K562 (cell line): ENCODE data around the gene ENDOD1. TPM values are rescaled to one million over a fixed set of nuclear protein-coding genes. Genes with fewer than 3 reads are reported as not detected.
A peak's percentile ranks its signal among the peaks of the same experiment; 100 is the strongest.

Source experiments
- ATAC-seq: fragments of 200-7000 bp; cut with Tn5 transposase; 3 replicates; pipeline ENCODE4 v1.9.1; 2020; ENCODE audit warnings: moderate library complexity
- BruUV-seq: library from RNA; stranded (reverse); fragments of 400-500 nt; replicated peaks from 2 replicates; lab custom pipeline; 2021; lab: Mats Ljungman, UMichigan
- CTCF ChIA-PET: fragments of 300-600 bp; formaldehyde crosslinking; extraction: SDS; loops from one replicate; lab custom pipeline; 2021; ENCODE audit warnings: low intra/inter-chr PET ratio; lab: Yijun Ruan, JAX
- POLR2A ChIA-PET: fragments of 300-600, 350-650 bp; sonication (Branson Sonifier 250); formaldehyde crosslinking; extraction: SDS; loops from one replicate; lab custom pipeline; 2021; ENCODE audit warnings: antibody characterized with exemption, inconsistent platforms; lab: Yijun Ruan, JAX
- DNase-seq, 4 experiments: peaks; one replicate each; pipeline versions ENCODE4 v3.0.0 to v3.0.0-alpha.2; 2011 to 2018; ENCODE audit warnings: low spot score in 3 of 4, mixed read lengths in 3 of 4; ENCODE audit errors: extremely low read depth in 1 of 4
- FAIRE-seq: peaks from 2 replicates; lab custom pipeline; 2011; peaks lifted over from hg19 to GRCh38; lab: Jason Lieb, UNC
- H2AFZ ChIP-seq: 2 replicates; pipeline ENCODE4 v1.6.0; 2011; ENCODE audit warnings: low read depth, low read length, control low read depth, inconsistent platforms
- H3K27ac ChIP-seq: fragments of 200-600 bp; 3 replicates; pipeline ENCODE4 v1.8.0; 2011; ENCODE audit warnings: low read depth, mild to moderate bottlenecking, control low read depth, inconsistent platforms, low read length, moderate library complexity, mixed read lengths; ENCODE audit errors: extremely low read depth
- H3K27me3 ChIP-seq, 2 experiments: fragments of 300-600 bp in 1 of 2; 2 replicates in 1 of 2; 3 replicates in 1 of 2; pipeline versions ENCODE4 v1.6.0 to v1.8.0; 2011; ENCODE audit warnings: inconsistent platforms in 2 of 2, low read length in 2 of 2, mild to moderate bottlenecking in 1 of 2, mixed read lengths in 1 of 2, moderate library complexity in 1 of 2; ENCODE audit not compliant: control insufficient read depth in 2 of 2, insufficient read depth in 2 of 2
- H3K36me3 ChIP-seq: fragments of 300-600 bp; 3 replicates; pipeline ENCODE4 v1.8.0; 2011; ENCODE audit warnings: mild to moderate bottlenecking, low read length, inconsistent platforms; ENCODE audit not compliant: control insufficient read depth, insufficient read depth
- H3K4me1 ChIP-seq, 2 experiments: fragments of 200-600 bp in 1 of 2; replicated peaks in 1 of 2; 2 replicates in 1 of 2; 3 replicates in 1 of 2; pipeline versions ENCODE4 v1.5.1 to v1.8.0; 2011; ENCODE audit warnings: inconsistent platforms in 2 of 2, low read length in 2 of 2, mild to moderate bottlenecking in 1 of 2, mixed read lengths in 1 of 2, moderate library complexity in 1 of 2; ENCODE audit not compliant: control insufficient read depth in 2 of 2, insufficient read depth in 2 of 2
- H3K4me2 ChIP-seq: 2 replicates; pipeline ENCODE4 v1.6.1; 2011; ENCODE audit warnings: low read length, control low read depth, inconsistent platforms, mixed read lengths; ENCODE audit not compliant: insufficient read depth
- H3K4me3 ChIP-seq: fragments of 200-600 bp; sonication (generic), shearing (Covaris generic); 2 replicates; pipeline ENCODE4 v1.5.1; 2016; ENCODE audit warnings: control low read depth, inconsistent platforms
- H3K79me2 ChIP-seq: fragments of 200-600 bp; 3 replicates; pipeline ENCODE4 v1.8.0; 2011; ENCODE audit warnings: low read length, inconsistent platforms; ENCODE audit not compliant: control insufficient read depth, insufficient read depth
- H3K9ac ChIP-seq, 2 experiments: 2 replicates each; pipeline versions ENCODE4 v1.6.0 to v1.6.1; 2011; ENCODE audit warnings: low read depth in 2 of 2, low read length in 2 of 2, control low read depth in 1 of 2, inconsistent platforms in 1 of 2, mild to moderate bottlenecking in 1 of 2, mixed read lengths in 1 of 2; ENCODE audit not compliant: insufficient read depth in 1 of 2
- H3K9me1 ChIP-seq: one replicate; pipeline ENCODE4 v1.6.0; 2011; ENCODE audit warnings: inconsistent platforms, mild to moderate bottlenecking, low read length, moderate library complexity; ENCODE audit not compliant: control insufficient read depth, insufficient read depth
- H3K9me3 ChIP-seq: replicated peaks from 2 replicates; pipeline ENCODE4 v1.5.1; 2011; ENCODE audit warnings: low read depth, low read length, inconsistent platforms; ENCODE audit not compliant: control insufficient read depth, insufficient read depth
- H4K20me1 ChIP-seq: replicated peaks from 2 replicates; pipeline ENCODE4 v1.6.1; 2011; ENCODE audit warnings: low read length, inconsistent platforms, mixed read lengths; ENCODE audit not compliant: control insufficient read depth, insufficient read depth
- BCLAF1 ChIP-seq, 2 experiments: fragments of 450-650 bp in 1 of 2; IDR thresholded peaks; 2 replicates each; pipeline ENCODE4 v1.6.1; 2011 to 2017; ENCODE audit warnings: low read depth in 2 of 2, antibody characterized with exemption in 1 of 2, borderline replicate concordance in 1 of 2, low read length in 1 of 2, mild to moderate bottlenecking in 1 of 2, mixed read lengths in 1 of 2; ENCODE audit not compliant: control insufficient read depth in 1 of 2
- CEBPB ChIP-seq: fragments of 450-650 bp; IDR thresholded peaks from 2 replicates; pipeline ENCODE4 v1.6.1; 2016; ENCODE audit warnings: missing genetic modification characterization, missing compliant biosample characterization
- CEBPG ChIP-seq, 3 experiments: fragments of 200-800 bp in 1 of 3; sonication (Bioruptor generic) in 1 of 3; sonication (generic) in 1 of 3; formaldehyde crosslinking in 1 of 3; IDR thresholded peaks in 2 of 3; conservative IDR thresholded peaks in 1 of 3; 2 replicates each; pipeline versions ENCODE4 v1.6.1 to v1.8.0; 2016 to 2022; ENCODE audit warnings: missing compliant biosample characterization in 2 of 3, missing genetic modification characterization in 2 of 3, mild to moderate bottlenecking in 1 of 3, missing genetic modification reagents in 1 of 3
- HDAC1 ChIP-seq, 2 experiments: fragments of 450-650 bp; IDR thresholded peaks; 2 replicates each; pipeline ENCODE4 v1.6.1; 2016 to 2017; ENCODE audit warnings: inconsistent platforms in 1 of 2, mild to moderate bottlenecking in 1 of 2, moderate library complexity in 1 of 2
- NR2C2 ChIP-seq, 2 experiments: fragments of 200-800 bp in 1 of 2; sonication (Bioruptor generic) in 1 of 2; sonication (generic) in 1 of 2; formaldehyde crosslinking in 1 of 2; IDR thresholded peaks; 2 replicates each; pipeline versions ENCODE4 v1.6.1 to v1.8.0; 2016 to 2022; ENCODE audit warnings: mild to moderate bottlenecking in 1 of 2, missing compliant biosample characterization in 1 of 2, missing genetic modification characterization in 1 of 2, missing genetic modification reagents in 1 of 2
- SOX6 ChIP-seq: fragments of 450-650 bp; IDR thresholded peaks from 2 replicates; pipeline ENCODE4 v1.6.1; 2014; ENCODE audit warnings: mild to moderate bottlenecking
- TEAD4 ChIP-seq, 2 experiments: sonication (generic) in 1 of 2; formaldehyde crosslinking in 1 of 2; IDR thresholded peaks; 2 replicates each; pipeline versions ENCODE4 v1.6.1 to v1.8.0; 2012 to 2022; ENCODE audit warnings: borderline replicate concordance in 1 of 2, inconsistent platforms in 1 of 2, low read length in 1 of 2, mild to moderate bottlenecking in 1 of 2, missing genetic modification reagents in 1 of 2
- WGBS: fragments of 100-300 bp; shearing (Covaris generic); methylation state at CpG from one replicate; pipeline ENCODE4 v1.1.6; 2016; ENCODE audit warnings: low coverage, mixed read lengths; ENCODE audit not compliant: insufficient coverage; ENCODE audit errors: missing lambda C conversion rate; 5-methylcytosine and 5-hydroxymethylcytosine counted together
- in situ Hi-C: fragments of 300-500 bp; cut with MboI; formaldehyde crosslinking; loops from 4 replicates; pipeline ENCODE4 v1.15.0; 2018; ENCODE audit warnings: inconsistent platforms, mixed read lengths
- intact Hi-C: fragments of 100-400 bp; cut with micrococcal nuclease; formaldehyde crosslinking; loops from 2 replicates; pipeline ENCODE4 v1.14.2; 2022
- polyA plus RNA-seq, 8 experiments: library from polyadenylated mRNA; depleted of rRNA in 4 of 8; stranded (reverse) in 5 of 8; unstranded in 3 of 8; fragments of >200 nt; fragmentation: Nextera tagmentation in 2 of 8; fragmentation: Illumina TruSeq in 1 of 8; extraction: Ambion mirVana in 2 of 8; extraction: Trizol in 1 of 8; gene quantifications; 2 replicates each; pipeline versions ENCODE4 v1.2.1 to v1.2.3, GENCODE V29; 2011 to 2014; ENCODE audit warnings: inconsistent platforms in 1 of 8, missing spikeins in 1 of 8
- total RNA-seq, 7 experiments: library from RNA; depleted of rRNA in 6 of 7; stranded (reverse); fragments of >200 nt in 6 of 7; fragmentation: Illumina TruSeq in 2 of 7; extraction: Trizol in 2 of 7; gene quantifications; 2 replicates each; pipeline versions ENCODE4 v1.2.1 to v1.2.3, GENCODE V29; 2011 to 2021; ENCODE audit warnings: low replicate concordance in 1 of 7

Gene ENDOD1
- total and polyA plus RNA-seq, 9 of the 15 experiments (the other 6 are each of a cell fraction or from before 2014, with no cell fraction given) = 4.2 to 11.8 (median 9.3) TPM

- Histone ChIP-seq H3K4me1 (no peaks in the 10 kb centered on the region), H3K79me2 (no peaks in the 10 kb centered on the region), H3K27me3 (no peaks in the 10 kb centered on the region), H3K9me1 (no peaks in the 10 kb centered on the region), H3K4me2 (no peak overlapping the region), H3K27ac (no peak overlapping the region), H3K36me3 (no peaks in the 10 kb centered on the region), H3K4me3 (no peak overlapping the region), H2AFZ (no peak overlapping the region), H4K20me1 (no peaks in the 10 kb centered on the region), H3K9me3 (no peaks in the 10 kb centered on the region), H3K9ac (no peak overlapping the region)
- ATAC-seq (no peak), FAIRE-seq (no peak), DNase-seq (no peak)
- intact Hi-C loops (no loop called here), in situ Hi-C loops (no loop called here)
- no TSS peak for BruUV-seq
- ChIA-PET POLR2A (no interaction called here), CTCF (no interaction called here)
- WGBS = 37% methylated on average over 5 of the region's 5 CpGs
- TF ChIP-seq CEBPB (tag) (peak; percentile 21; the same call in 1 of the 2 replicates), CEBPG (CRISPR knock-in tag; IDR thresholded peaks at IDR 0.05) (no peak), CEBPG (tag; conservative IDR thresholded peaks at IDR 0.05 in 1 of 2, IDR thresholded peaks at IDR 0.05 in 1 of 2) (peak in 1 of 2 experiments; percentile 62; a peak in 2 of 4 replicates), NR2C2 (CRISPR knock-in tag; IDR thresholded peaks at IDR 0.05) (no peak), NR2C2 (tag; IDR thresholded peaks at IDR 0.05) (no peak)
These were observed 80.6 kb downstream of the ENDOD1 start for GRCh38 chr11:95170294-95170693.

GRCh38 chr11:95175818-95176380 is 86.3 kb downstream of the ENDOD1 start:
- H3K9ac ChIP-seq = no peak overlapping the region
- ChIA-PET CTCF (no interaction called here), POLR2A (interaction anchor here (0.9 to 1.2 kb wide), 6 partner anchors 17 to 107 kb away, joined by 3 to 4 read pairs (median 3); partner anchors contain the start of gene SESN3)
- no peaks in the 10 kb centered on the region for H3K36me3 ChIP-seq
- intact Hi-C loops = no loop called here
- ATAC-seq (peak; percentile 37), DNase-seq (peak in 2 of 4 experiments; percentile 23 to 52), FAIRE-seq (no peak)
- no peak overlapping the region for H3K4me2 ChIP-seq
- H3K27ac ChIP-seq = no peak overlapping the region
- H3K4me1 ChIP-seq = peaks cover 0 to 3% of the 10 kb centered on the region in 2 experiments; a peak in 1 of 5 replicates
- WGBS = 6% methylated on average over 4 of the region's 4 CpGs
- in situ Hi-C loops = no loop called here
- H2AFZ ChIP-seq = no peak overlapping the region
- no peaks in the 10 kb centered on the region; a peak in 1 of 5 replicates for H3K27me3 ChIP-seq
- no peaks in the 10 kb centered on the region for H3K9me1 ChIP-seq
- no peaks in the 10 kb centered on the region for H3K9me3 ChIP-seq
- H4K20me1 ChIP-seq = no peaks in the 10 kb centered on the region
- no peaks in the 10 kb centered on the region for H3K79me2 ChIP-seq
- no TSS peak for BruUV-seq
- no peak overlapping the region for H3K4me3 ChIP-seq
- TF ChIP-seq HDAC1 (IDR thresholded peaks at IDR 0.05) = 0 out of 4 replicates have a peak, but pooled peaks of 1 of the 2 experiments have one; percentile 42
- peak; percentile 66; the same call in 1 of the 2 replicates for TF ChIP-seq TEAD4 (IDR thresholded peaks at IDR 0.05; ENCODE audit: low read length)
- TF ChIP-seq TEAD4 (CRISPR knock-in tag; IDR thresholded peaks at IDR 0.05; ENCODE audit: borderline replicate concordance) = no peak
- peak; percentile 35; the same call in 1 of the 2 replicates for TF ChIP-seq SOX6
- TF ChIP-seq BCLAF1 (IDR thresholded peaks at IDR 0.05; ENCODE audit: borderline replicate concordance in 1 of 2, control insufficient read depth in 1 of 2, low read depth in 2 of 2, low read length in 1 of 2) = no peak
